Panc1 (cell line): ENCODE measurements around the gene TMIGD1.

ENCODE experiments used
- CTCF ChIP-seq: fragments of 450-650 bp; IDR thresholded peaks from 2 replicates; pipeline ENCODE4 v1.5.1; 2017; ENCODE audit warnings: mild to moderate bottlenecking
- POLR2AphosphoS5 ChIP-seq: IDR thresholded peaks from 2 replicates; pipeline ENCODE4 v1.6.1; 2012; ENCODE audit warnings: mild to moderate bottlenecking, low read depth, low read length, moderate library complexity
- REST ChIP-seq, 2 experiments: IDR thresholded peaks; 2 replicates each; pipeline ENCODE4 v1.6.1; 2011 to 2012; ENCODE audit warnings: low read depth in 2 of 2, control low read depth in 1 of 2, low read length in 1 of 2, mild to moderate bottlenecking in 1 of 2, moderate library complexity in 1 of 2; ENCODE audit not compliant: insufficient read depth in 1 of 2
- SIN3A ChIP-seq: IDR thresholded peaks from 2 replicates; pipeline ENCODE4 v1.6.1; 2012; ENCODE audit warnings: low read depth, mild to moderate bottlenecking, low read length, moderate library complexity, borderline replicate concordance; ENCODE audit not compliant: insufficient read depth
- TCF7L2 ChIP-seq: IDR thresholded peaks from 2 replicates; pipeline ENCODE4 v1.6.1; 2011; ENCODE audit warnings: mild to moderate bottlenecking, low read depth, low read length, inconsistent platforms

GRCh38 chr17:30375661-30376060 lies 41.8 kb upstream of the TMIGD1 start:
- TF ChIP-seq CTCF = no peak
- TF ChIP-seq SIN3A = no peak
- no peak for TF ChIP-seq POLR2AphosphoS5
- no peak for TF ChIP-seq REST (IDR thresholded peaks at IDR 0.05; ENCODE audit: insufficient read depth in 1 of 2, low read depth in 2 of 2, low read length in 1 of 2)
- no peak for TF ChIP-seq TCF7L2
